ENCODE results near the gene TAF6.

TAF6 gene

DNA sequence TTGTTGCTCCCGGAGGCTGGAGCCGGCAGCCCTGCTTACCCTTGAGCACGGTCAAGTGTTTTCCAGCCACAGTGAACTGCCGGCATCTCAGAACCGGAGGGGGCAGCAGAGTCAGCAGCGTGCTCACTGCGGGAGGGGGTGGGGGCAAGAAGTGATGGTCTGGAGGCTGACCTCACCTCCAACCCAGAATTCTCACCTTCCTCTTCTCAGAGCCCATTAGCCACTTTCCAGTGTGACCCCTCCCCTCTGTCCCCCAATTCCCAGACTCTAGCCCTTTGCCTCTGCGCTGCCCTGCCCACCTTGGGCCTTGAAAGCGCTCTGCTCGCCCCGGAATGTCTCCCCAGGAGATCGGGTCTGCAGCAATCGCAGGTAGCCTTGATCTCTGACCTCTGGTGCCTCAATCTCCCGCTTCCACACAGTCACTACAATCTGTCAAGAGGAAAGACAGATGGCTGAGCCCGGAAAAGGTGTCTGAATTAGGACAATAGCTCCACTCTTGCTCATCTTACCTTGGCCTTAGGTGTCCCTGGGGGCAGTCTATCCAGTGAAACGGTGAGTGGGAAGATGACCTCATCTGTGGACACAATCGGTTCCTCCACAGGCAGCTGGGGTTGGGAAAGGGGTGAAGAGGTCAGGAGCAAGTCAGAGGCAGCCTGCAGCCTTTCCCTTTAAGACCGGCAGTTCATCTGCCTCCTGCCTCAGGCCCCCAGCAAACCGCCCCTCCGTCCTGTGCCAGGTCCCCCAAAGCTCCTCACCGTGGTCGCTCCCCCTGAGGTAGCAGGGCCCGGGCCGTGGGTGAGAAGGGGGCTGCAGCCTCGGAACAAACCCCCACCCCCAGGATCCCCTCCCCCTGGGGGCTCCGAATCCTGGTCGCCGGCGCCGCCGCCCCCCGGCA lies 38.4 kb upstream of the TAF6 start (continued):
- TF ChIP-seq ZNF707 (tag by site-specific recombination; IDR thresholded peaks at IDR 0.05) (no peak), ZNF510 (tag by site-specific recombination; IDR thresholded peaks at IDR 0.05; ENCODE audit: insufficient replicate concordance) (no peak), HOXC10 (CRISPR knock-in tag; IDR thresholded peaks at IDR 0.05) (no peak), ZBTB21 (tag by site-specific recombination; IDR thresholded peaks at IDR 0.05) (no peak), ZNF670 (tag by site-specific recombination; IDR thresholded peaks at IDR 0.05; ENCODE audit: low read depth) (no peak), SCRT1 (tag by site-specific recombination; IDR thresholded peaks at IDR 0.05; ENCODE audit: borderline replicate concordance) (no peak), GLIS2 (tag by site-specific recombination; IDR thresholded peaks at IDR 0.05) (peak; percentile 78), OVOL3 (tag by site-specific recombination; IDR thresholded peaks at IDR 0.05) (no peak), ZNF2 (tag by site-specific recombination; IDR thresholded peaks at IDR 0.05) (no peak), ZXDB (tag by site-specific recombination; IDR thresholded peaks at IDR 0.05) (no peak), ZNF76 (tag by site-specific recombination; IDR thresholded peaks at IDR 0.05; ENCODE audit: borderline replicate concordance, low read depth) (peak; percentile 31; the same call in 1 of the 2 replicates), ZNF837 (tag by site-specific recombination; IDR thresholded peaks at IDR 0.05) (no peak), SP7 (tag by site-specific recombination; IDR thresholded peaks at IDR 0.05) (0 out of 2 replicates have a peak, but pooled peaks have one; percentile 18), SALL2 (tag by site-specific recombination; IDR thresholded peaks at IDR 0.05; ENCODE audit: borderline replicate concordance) (no peak), ZNF654 (tag by site-specific recombination; IDR thresholded peaks at IDR 0.05; ENCODE audit: low read depth) (no peak)
- TF ChIP-seq, protein P1, sequence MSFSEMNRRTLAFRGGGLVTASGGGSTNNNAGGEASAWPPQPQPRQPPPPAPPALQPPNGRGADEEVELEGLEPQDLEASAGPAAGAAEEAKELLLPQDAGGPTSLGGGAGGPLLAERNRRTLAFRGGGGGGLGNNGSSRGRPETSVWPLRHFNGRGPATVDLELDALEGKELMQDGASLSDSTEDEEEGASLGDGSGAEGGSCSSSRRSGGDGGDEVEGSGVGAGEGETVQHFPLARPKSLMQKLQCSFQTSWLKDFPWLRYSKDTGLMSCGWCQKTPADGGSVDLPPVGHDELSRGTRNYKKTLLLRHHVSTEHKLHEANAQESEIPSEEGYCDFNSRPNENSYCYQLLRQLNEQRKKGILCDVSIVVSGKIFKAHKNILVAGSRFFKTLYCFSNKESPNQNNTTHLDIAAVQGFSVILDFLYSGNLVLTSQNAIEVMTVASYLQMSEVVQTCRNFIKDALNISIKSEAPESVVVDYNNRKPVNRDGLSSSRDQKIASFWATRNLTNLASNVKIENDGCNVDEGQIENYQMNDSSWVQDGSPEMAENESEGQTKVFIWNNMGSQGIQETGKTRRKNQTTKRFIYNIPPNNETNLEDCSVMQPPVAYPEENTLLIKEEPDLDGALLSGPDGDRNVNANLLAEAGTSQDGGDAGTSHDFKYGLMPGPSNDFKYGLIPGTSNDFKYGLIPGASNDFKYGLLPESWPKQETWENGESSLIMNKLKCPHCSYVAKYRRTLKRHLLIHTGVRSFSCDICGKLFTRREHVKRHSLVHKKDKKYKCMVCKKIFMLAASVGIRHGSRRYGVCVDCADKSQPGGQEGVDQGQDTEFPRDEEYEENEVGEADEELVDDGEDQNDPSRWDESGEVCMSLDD (tag by site-specific recombination; IDR thresholded peaks at IDR 0.05), result peak; percentile 29; the same call in 1 of the 2 replicates
- TF ChIP-seq, protein P2, sequence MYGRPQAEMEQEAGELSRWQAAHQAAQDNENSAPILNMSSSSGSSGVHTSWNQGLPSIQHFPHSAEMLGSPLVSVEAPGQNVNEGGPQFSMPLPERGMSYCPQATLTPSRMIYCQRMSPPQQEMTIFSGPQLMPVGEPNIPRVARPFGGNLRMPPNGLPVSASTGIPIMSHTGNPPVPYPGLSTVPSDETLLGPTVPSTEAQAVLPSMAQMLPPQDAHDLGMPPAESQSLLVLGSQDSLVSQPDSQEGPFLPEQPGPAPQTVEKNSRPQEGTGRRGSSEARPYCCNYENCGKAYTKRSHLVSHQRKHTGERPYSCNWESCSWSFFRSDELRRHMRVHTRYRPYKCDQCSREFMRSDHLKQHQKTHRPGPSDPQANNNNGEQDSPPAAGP (tag by site-specific recombination; IDR thresholded peaks at IDR 0.05), result no peak
- TF ChIP-seq, protein P3, sequence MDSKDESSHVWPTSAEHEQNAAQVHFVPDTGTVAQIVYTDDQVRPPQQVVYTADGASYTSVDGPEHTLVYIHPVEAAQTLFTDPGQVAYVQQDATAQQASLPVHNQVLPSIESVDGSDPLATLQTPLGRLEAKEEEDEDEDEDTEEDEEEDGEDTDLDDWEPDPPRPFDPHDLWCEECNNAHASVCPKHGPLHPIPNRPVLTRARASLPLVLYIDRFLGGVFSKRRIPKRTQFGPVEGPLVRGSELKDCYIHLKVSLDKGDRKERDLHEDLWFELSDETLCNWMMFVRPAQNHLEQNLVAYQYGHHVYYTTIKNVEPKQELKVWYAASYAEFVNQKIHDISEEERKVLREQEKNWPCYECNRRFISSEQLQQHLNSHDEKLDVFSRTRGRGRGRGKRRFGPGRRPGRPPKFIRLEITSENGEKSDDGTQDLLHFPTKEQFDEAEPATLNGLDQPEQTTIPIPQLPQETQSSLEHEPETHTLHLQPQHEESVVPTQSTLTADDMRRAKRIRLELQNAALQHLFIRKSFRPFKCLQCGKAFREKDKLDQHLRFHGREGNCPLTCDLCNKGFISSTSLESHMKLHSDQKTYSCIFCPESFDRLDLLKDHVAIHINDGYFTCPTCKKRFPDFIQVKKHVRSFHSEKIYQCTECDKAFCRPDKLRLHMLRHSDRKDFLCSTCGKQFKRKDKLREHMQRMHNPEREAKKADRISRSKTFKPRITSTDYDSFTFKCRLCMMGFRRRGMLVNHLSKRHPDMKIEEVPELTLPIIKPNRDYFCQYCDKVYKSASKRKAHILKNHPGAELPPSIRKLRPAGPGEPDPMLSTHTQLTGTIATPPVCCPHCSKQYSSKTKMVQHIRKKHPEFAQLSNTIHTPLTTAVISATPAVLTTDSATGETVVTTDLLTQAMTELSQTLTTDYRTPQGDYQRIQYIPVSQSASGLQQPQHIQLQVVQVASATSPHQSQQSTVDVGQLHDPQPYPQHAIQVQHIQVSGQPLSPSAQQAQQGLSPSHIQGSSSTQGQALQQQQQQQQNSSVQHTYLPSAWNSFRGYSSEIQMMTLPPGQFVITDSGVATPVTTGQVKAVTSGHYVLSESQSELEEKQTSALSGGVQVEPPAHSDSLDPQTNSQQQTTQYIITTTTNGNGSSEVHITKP (tag by site-specific recombination; IDR thresholded peaks at IDR 0.05), result peak; percentile 7; the same call in 1 of the 2 replicates
- TF ChIP-seq, protein P4, sequence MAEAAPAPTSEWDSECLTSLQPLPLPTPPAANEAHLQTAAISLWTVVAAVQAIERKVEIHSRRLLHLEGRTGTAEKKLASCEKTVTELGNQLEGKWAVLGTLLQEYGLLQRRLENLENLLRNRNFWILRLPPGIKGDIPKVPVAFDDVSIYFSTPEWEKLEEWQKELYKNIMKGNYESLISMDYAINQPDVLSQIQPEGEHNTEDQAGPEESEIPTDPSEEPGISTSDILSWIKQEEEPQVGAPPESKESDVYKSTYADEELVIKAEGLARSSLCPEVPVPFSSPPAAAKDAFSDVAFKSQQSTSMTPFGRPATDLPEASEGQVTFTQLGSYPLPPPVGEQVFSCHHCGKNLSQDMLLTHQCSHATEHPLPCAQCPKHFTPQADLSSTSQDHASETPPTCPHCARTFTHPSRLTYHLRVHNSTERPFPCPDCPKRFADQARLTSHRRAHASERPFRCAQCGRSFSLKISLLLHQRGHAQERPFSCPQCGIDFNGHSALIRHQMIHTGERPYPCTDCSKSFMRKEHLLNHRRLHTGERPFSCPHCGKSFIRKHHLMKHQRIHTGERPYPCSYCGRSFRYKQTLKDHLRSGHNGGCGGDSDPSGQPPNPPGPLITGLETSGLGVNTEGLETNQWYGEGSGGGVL (tag by site-specific recombination; IDR thresholded peaks at IDR 0.05), result peak; percentile 45; the same call in 1 of the 2 replicates
- TF ChIP-seq, protein P5, sequence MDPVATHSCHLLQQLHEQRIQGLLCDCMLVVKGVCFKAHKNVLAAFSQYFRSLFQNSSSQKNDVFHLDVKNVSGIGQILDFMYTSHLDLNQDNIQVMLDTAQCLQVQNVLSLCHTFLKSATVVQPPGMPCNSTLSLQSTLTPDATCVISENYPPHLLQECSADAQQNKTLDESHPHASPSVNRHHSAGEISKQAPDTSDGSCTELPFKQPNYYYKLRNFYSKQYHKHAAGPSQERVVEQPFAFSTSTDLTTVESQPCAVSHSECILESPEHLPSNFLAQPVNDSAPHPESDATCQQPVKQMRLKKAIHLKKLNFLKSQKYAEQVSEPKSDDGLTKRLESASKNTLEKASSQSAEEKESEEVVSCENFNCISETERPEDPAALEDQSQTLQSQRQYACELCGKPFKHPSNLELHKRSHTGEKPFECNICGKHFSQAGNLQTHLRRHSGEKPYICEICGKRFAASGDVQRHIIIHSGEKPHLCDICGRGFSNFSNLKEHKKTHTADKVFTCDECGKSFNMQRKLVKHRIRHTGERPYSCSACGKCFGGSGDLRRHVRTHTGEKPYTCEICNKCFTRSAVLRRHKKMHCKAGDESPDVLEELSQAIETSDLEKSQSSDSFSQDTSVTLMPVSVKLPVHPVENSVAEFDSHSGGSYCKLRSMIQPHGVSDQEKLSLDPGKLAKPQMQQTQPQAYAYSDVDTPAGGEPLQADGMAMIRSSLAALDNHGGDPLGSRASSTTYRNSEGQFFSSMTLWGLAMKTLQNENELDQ (tag by site-specific recombination; IDR thresholded peaks at IDR 0.05; ENCODE audit: low read depth), result no peak
- TF ChIP-seq, protein P6, sequence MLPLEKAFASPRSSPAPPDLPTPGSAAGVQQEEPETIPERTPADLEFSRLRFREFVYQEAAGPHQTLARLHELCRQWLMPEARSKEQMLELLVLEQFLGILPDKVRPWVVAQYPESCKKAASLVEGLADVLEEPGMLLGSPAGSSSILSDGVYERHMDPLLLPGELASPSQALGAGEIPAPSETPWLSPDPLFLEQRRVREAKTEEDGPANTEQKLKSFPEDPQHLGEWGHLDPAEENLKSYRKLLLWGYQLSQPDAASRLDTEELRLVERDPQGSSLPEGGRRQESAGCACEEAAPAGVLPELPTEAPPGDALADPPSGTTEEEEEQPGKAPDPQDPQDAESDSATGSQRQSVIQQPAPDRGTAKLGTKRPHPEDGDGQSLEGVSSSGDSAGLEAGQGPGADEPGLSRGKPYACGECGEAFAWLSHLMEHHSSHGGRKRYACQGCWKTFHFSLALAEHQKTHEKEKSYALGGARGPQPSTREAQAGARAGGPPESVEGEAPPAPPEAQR (tag by site-specific recombination; IDR thresholded peaks at IDR 0.05), result no peak

Data from HEK293 (cell line).